ENCODE data around the gene PLA2G2D.

- no peak for TF ChIP-seq CTCF (conservative IDR thresholded peaks at IDR 0.05; ENCODE audit: low read depth in 2 of 2)
- no peak for TF ChIP-seq NANOG (IDR thresholded peaks at IDR 0.05; ENCODE audit: borderline replicate concordance)
- no peak for TF ChIP-seq ZNF462 (CRISPR knock-in tag; IDR thresholded peaks at IDR 0.05)
- TF ChIP-seq POLR2AphosphoS5 (IDR thresholded peaks at IDR 0.05; ENCODE audit: low read depth): no peak
- no peak for TF ChIP-seq REST (IDR thresholded peaks at IDR 0.05; ENCODE audit: unreplicated experiment)
- TF ChIP-seq EZH2phosphoT487 (IDR thresholded peaks at IDR 0.05; ENCODE audit: unreplicated experiment): no peak
- no peak for TF ChIP-seq JUNB (IDR thresholded peaks at IDR 0.05; ENCODE audit: unreplicated experiment)
- TF ChIP-seq EZH2 (IDR thresholded peaks at IDR 0.05; ENCODE audit: low read depth, unreplicated experiment): no peak
- no peak for TF ChIP-seq CREB1 (CRISPR knock-in tag; IDR thresholded peaks at IDR 0.05; ENCODE audit: low read depth)
- no peak for TF ChIP-seq ETS1 (IDR thresholded peaks at IDR 0.05)
Measured at GRCh38 chr1:20123722-20124455, 4.6 kb upstream of the PLA2G2D start.

All from GM23338 (cell line).